HepG2 (cell line): ENCODE results near the gene EPHX1. TPM values are rescaled to one million over a fixed set of nuclear protein-coding genes. Genes with fewer than 3 reads are reported as not detected.
A peak's percentile ranks its signal among the peaks of the same experiment; 100 is the strongest.

ENCODE experiments used
- ARID5B ChIP-seq: IDR thresholded peaks from 2 replicates; pipeline ENCODE4 v1.4.0; 2020; ENCODE audit warnings: mild to moderate bottlenecking, missing genetic modification reagents
- ARNT2 ChIP-seq: sonication (generic); formaldehyde crosslinking; IDR thresholded peaks from 2 replicates; pipeline ENCODE4 v1.8.0; 2022; ENCODE audit warnings: mild to moderate bottlenecking, low read depth, missing genetic modification reagents, moderate library complexity
- EED ChIP-seq: sonication (generic); formaldehyde crosslinking; IDR thresholded peaks from 2 replicates; pipeline ENCODE4 v1.5.0; 2020; ENCODE audit warnings: mild to moderate bottlenecking, missing genetic modification reagents
- EZH2 ChIP-seq: conservative IDR thresholded peaks from 2 replicates; pipeline ENCODE4 v1.6.1; 2012; ENCODE audit warnings: mild to moderate bottlenecking, low read depth, low read length, moderate library complexity
- FOXA1 ChIP-seq, 2 experiments: fragments of 450-650 bp in 1 of 2; sonication (generic) in 1 of 2; formaldehyde crosslinking in 1 of 2; IDR thresholded peaks; 2 replicates each; pipeline versions ENCODE4 v1.4.0 to v1.6.1; 2016 to 2020; ENCODE audit warnings: missing genetic modification reagents in 1 of 2
- GATAD2A ChIP-seq: IDR thresholded peaks from 2 replicates; pipeline ENCODE4 v1.6.1; 2016
- POGZ ChIP-seq: sonication (generic); formaldehyde crosslinking; IDR thresholded peaks from 2 replicates; pipeline ENCODE4 v1.4.0; 2020; ENCODE audit warnings: mild to moderate bottlenecking, missing genetic modification reagents
- SIX4 ChIP-seq: sonication (generic); formaldehyde crosslinking; IDR thresholded peaks from 2 replicates; pipeline ENCODE4 v1.4.0; 2020; ENCODE audit warnings: missing genetic modification reagents
- TBX2 ChIP-seq: sonication (generic); formaldehyde crosslinking; IDR thresholded peaks from 2 replicates; pipeline ENCODE4 v1.5.0; 2020; ENCODE audit warnings: missing genetic modification reagents, mild to moderate bottlenecking, borderline replicate concordance
- TEAD3 ChIP-seq: optimal IDR thresholded peaks from 2 replicates; pipeline ENCODE3; 2016; ENCODE audit warnings: borderline replicate concordance
- ZFY ChIP-seq: sonication (generic); formaldehyde crosslinking; IDR thresholded peaks from 2 replicates; pipeline ENCODE4 v1.4.0; 2020; ENCODE audit warnings: missing genetic modification reagents
- ZNF282 ChIP-seq: fragments of 450-650 bp; IDR thresholded peaks from 2 replicates; pipeline ENCODE4 v1.6.1; 2018; ENCODE audit not compliant: partially characterized antibody
- ZNF331 ChIP-seq: sonication (generic); formaldehyde crosslinking; IDR thresholded peaks from 2 replicates; pipeline ENCODE4 v1.4.0; 2020; ENCODE audit warnings: missing genetic modification reagents
- ZNF496 ChIP-seq: sonication (generic); formaldehyde crosslinking; IDR thresholded peaks from 2 replicates; pipeline ENCODE4 v1.8.1; 2023; ENCODE audit warnings: mild to moderate bottlenecking, moderate library complexity, missing genetic modification reagents; ENCODE audit not compliant: insufficient replicate concordance
- polyA plus RNA-seq, 8 experiments: library from polyadenylated mRNA; depleted of rRNA in 3 of 8; stranded (reverse) in 7 of 8; unstranded in 1 of 8; fragments of >200 nt; fragmentation: Illumina TruSeq in 4 of 8; extraction: Trizol in 4 of 8; gene quantifications; 2 replicates each; pipeline versions ENCODE4 v1.2.1 to v1.2.3, GENCODE V29; 2011 to 2016; ENCODE audit warnings: low read depth in 4 of 8, missing spikeins in 1 of 8, mixed read lengths in 1 of 8; ENCODE audit not compliant: insufficient read depth in 1 of 8
- total RNA-seq, 5 experiments: library from RNA; depleted of rRNA; stranded (reverse); fragments of >200 nt; fragmentation: Illumina TruSeq; extraction: Trizol; gene quantifications; 2 replicates each; pipeline ENCODE4 v1.2.3, GENCODE V29; 2016; ENCODE audit warnings: low read depth in 1 of 5
- TF ChIP-seq, protein P1 (sequence below): sonication (generic); formaldehyde crosslinking; conservative IDR thresholded peaks from 2 replicates; pipeline ENCODE4 v1.4.0; 2020; ENCODE audit warnings: missing genetic modification reagents

EPHX1 gene
- total and polyA plus RNA-seq, 2 of the 13 experiments (the other 11 are each of a cell fraction or from before 2014, with no cell fraction given), result 27.7 to 36.5 TPM

- TF ChIP-seq ARID5B (peak; percentile 52), TEAD3 (no peak), ZFY (CRISPR knock-in tag) (peak; percentile 37; the same call in 1 of the 2 replicates), ARNT2 (no peak), EZH2 (no peak), SIX4 (CRISPR knock-in tag) (no peak), FOXA1 (IDR thresholded peaks at IDR 0.05) (no peak), FOXA1 (CRISPR knock-in tag; IDR thresholded peaks at IDR 0.05) (0 out of 2 replicates have a peak, but pooled peaks have one; percentile 25), EED (CRISPR knock-in tag) (no peak), POGZ (no peak), GATAD2A (CRISPR knock-in tag) (peak; percentile 40; the same call in 1 of the 2 replicates), ZNF331 (CRISPR knock-in tag) (0 out of 2 replicates have a peak, but pooled peaks have one; percentile 18), TBX2 (CRISPR knock-in tag) (peak; percentile 41; the same call in 1 of the 2 replicates), ZNF282 (no peak), ZNF496 (CRISPR knock-in tag) (no peak)
- TF ChIP-seq, protein P1, sequence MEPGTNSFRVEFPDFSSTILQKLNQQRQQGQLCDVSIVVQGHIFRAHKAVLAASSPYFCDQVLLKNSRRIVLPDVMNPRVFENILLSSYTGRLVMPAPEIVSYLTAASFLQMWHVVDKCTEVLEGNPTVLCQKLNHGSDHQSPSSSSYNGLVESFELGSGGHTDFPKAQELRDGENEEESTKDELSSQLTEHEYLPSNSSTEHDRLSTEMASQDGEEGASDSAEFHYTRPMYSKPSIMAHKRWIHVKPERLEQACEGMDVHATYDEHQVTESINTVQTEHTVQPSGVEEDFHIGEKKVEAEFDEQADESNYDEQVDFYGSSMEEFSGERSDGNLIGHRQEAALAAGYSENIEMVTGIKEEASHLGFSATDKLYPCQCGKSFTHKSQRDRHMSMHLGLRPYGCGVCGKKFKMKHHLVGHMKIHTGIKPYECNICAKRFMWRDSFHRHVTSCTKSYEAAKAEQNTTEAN (CRISPR knock-in tag), result 0 out of 2 replicates have a peak, but pooled peaks have one; percentile 22
- TF ChIP-seq, all 625 proteins: peak for 26
These were observed 47.5 kb upstream of the EPHX1 start (continued) for GRCh38 chr1:225762444-225762843.
